ENCODE results near the gene ARIH2. TPM values are rescaled to one million over a fixed set of nuclear protein-coding genes. Genes with fewer than 3 reads are reported as not detected.
"Not testable (repeated sequence)": the region's sequence is repeated elsewhere in the genome, so short reads cannot be mapped to it uniquely, and the experiment has no call there.

Gene ARIH2
- total RNA-seq, 2 experiments from 2014 or later: 96.1 to 99.1 TPM

GRCh38 chr3:49007771-49008528, 89.3 kb downstream of the ARIH2 start:
- no peaks in the 10 kb centered on the region for H3K9me3 Mint-ChIP-seq
- intact Hi-C loops (cut with micrococcal nuclease): loop anchor here (1.0 to 5.0 kb wide), 8 partner anchors 13 to 462 kb away; partner anchors contain the start of genes DAG1, IP6K2, PFKFB4 and QRICH1
- peak; percentile 90 for DNase-seq
- H3K27me3 Mint-ChIP-seq (ENCODE audit: low read depth): no peaks in the 10 kb centered on the region
- H3K27ac Mint-ChIP-seq: peak overlapping the region; percentile 99
- H3K36me3 Mint-ChIP-seq (ENCODE audit: low read depth): peaks cover 13% of the 10 kb centered on the region
- CTCF ChIA-PET: interaction anchor here (0.5 to 9.2 kb wide), 9 partner anchors 11 to 794 kb away, joined by 3 to 84 read pairs (median 9); partner anchors contain the start of genes DALRD3, NDUFAF3 and P4HTM
- H3K4me1 Mint-ChIP-seq (ENCODE audit: low read depth): peaks cover 19% of the 10 kb centered on the region
- peak overlapping the region; percentile 99 for H3K4me3 Mint-ChIP-seq

- intact Hi-C loops (cut with micrococcal nuclease): loop anchor here (5.0 kb wide), 2 partner anchors 334 to 451 kb away; partner anchors contain the start of genes PFKFB4 and USP4
- not testable (repeated sequence) for H3K27me3 Mint-ChIP-seq (ENCODE audit: low read depth); H3K9me3 Mint-ChIP-seq; DNase-seq
- peak overlapping the region; percentile 99 for H3K4me3 Mint-ChIP-seq
- CTCF ChIA-PET: interaction anchor here (0.9 to 9.2 kb wide), 4 partner anchors 11 to 21 kb away, joined by 3 to 84 read pairs (median 11); partner anchors contain the start of genes DALRD3, NDUFAF3 and P4HTM
- peaks cover 19% of the 10 kb centered on the region for H3K4me1 Mint-ChIP-seq (ENCODE audit: low read depth)
- peak overlapping the region; percentile 99 for H3K27ac Mint-ChIP-seq
- peaks cover 13% of the 10 kb centered on the region for H3K36me3 Mint-ChIP-seq (ENCODE audit: low read depth)
Observed at GRCh38 chr3:49008627-49009026, 90.0 kb downstream of the ARIH2 start.

GRCh38 chr3:49009396-49009795, 90.8 kb downstream of the ARIH2 start:
- peaks cover 19% of the 10 kb centered on the region for H3K4me1 Mint-ChIP-seq (ENCODE audit: low read depth)
- no peak overlapping the region for H3K27ac Mint-ChIP-seq
- intact Hi-C loops (cut with micrococcal nuclease): loop anchor here (5.0 kb wide), 2 partner anchors 333 to 452 kb away; partner anchors contain the start of genes PFKFB4 and USP4
- no peak overlapping the region for H3K4me3 Mint-ChIP-seq
- CTCF ChIA-PET: interaction anchor here (0.5 to 9.2 kb wide), 4 partner anchors 10 to 769 kb away, joined by 3 to 84 read pairs (median 8); partner anchors contain the start of genes DALRD3 and NDUFAF3
- H3K27me3 Mint-ChIP-seq (ENCODE audit: low read depth): no peaks in the 10 kb centered on the region
- no peak for DNase-seq
- H3K9me3 Mint-ChIP-seq: no peaks in the 10 kb centered on the region
- H3K36me3 Mint-ChIP-seq (ENCODE audit: low read depth): peaks cover 13% of the 10 kb centered on the region

- Mint-ChIP-seq H3K27ac (no peak overlapping the region), H3K9me3 (no peaks in the 10 kb centered on the region), H3K4me1 (ENCODE audit: low read depth) (peaks cover 15% of the 10 kb centered on the region), H3K27me3 (ENCODE audit: low read depth) (no peaks in the 10 kb centered on the region), H3K36me3 (ENCODE audit: low read depth) (peaks cover 20% of the 10 kb centered on the region), H3K4me3 (no peak overlapping the region)
- CTCF ChIA-PET: interaction anchor here (1.0 to 9.2 kb wide), 3 partner anchors 7 to 24 kb away, joined by 4 to 84 read pairs (median 23); partner anchors contain the start of genes DALRD3, NDUFAF3 and P4HTM
- intact Hi-C loops (cut with micrococcal nuclease): no loop called here
- no peak for DNase-seq
Observed at GRCh38 chr3:49012441-49013017, 93.9 kb downstream of the ARIH2 start.

GRCh38 chr3:49013113-49013737, 94.6 kb downstream of the ARIH2 start:
- CTCF ChIA-PET: interaction anchor here (1.0 to 9.2 kb wide), 5 partner anchors 6 to 83 kb away, joined by 3 to 84 read pairs (median 5); partner anchors contain the start of genes DALRD3, NDUFAF3 and P4HTM

GRCh38 chr3:49013738-49014660, 95.4 kb downstream of the ARIH2 start:
- H3K9me3 Mint-ChIP-seq: no peaks in the 10 kb centered on the region
- intact Hi-C loops (cut with micrococcal nuclease): no loop called here
- H3K27ac Mint-ChIP-seq: no peak overlapping the region
- DNase-seq: no peak
- H3K4me1 Mint-ChIP-seq (ENCODE audit: low read depth): peaks cover 10% of the 10 kb centered on the region
- H3K27me3 Mint-ChIP-seq (ENCODE audit: low read depth): no peaks in the 10 kb centered on the region
- H3K4me3 Mint-ChIP-seq: no peak overlapping the region
- H3K36me3 Mint-ChIP-seq (ENCODE audit: low read depth): peaks cover 18% of the 10 kb centered on the region
- CTCF ChIA-PET: interaction anchor here (0.8 to 9.2 kb wide), 7 partner anchors 5 to 82 kb away, joined by 3 to 84 read pairs (median 4); partner anchors contain the start of genes DALRD3, NDUFAF3 and P4HTM

More at GRCh38 chr3:49013113-49013737, 94.6 kb downstream of the ARIH2 start:
- H3K9me3 Mint-ChIP-seq: no peaks in the 10 kb centered on the region
- H3K36me3 Mint-ChIP-seq (ENCODE audit: low read depth): peaks cover 17% of the 10 kb centered on the region
- DNase-seq: no peak
- intact Hi-C loops (cut with micrococcal nuclease): no loop called here
- H3K27me3 Mint-ChIP-seq (ENCODE audit: low read depth): no peaks in the 10 kb centered on the region
- no peak overlapping the region for H3K27ac Mint-ChIP-seq
- peaks cover 11% of the 10 kb centered on the region for H3K4me1 Mint-ChIP-seq (ENCODE audit: low read depth)
- H3K4me3 Mint-ChIP-seq: no peak overlapping the region

- Mint-ChIP-seq H3K4me3 (peak overlapping the region; percentile 11), H3K36me3 (ENCODE audit: low read depth) (peaks cover 18% of the 10 kb centered on the region), H3K27ac (peak overlapping the region; percentile 34), H3K4me1 (ENCODE audit: low read depth) (peaks cover 16% of the 10 kb centered on the region), H3K27me3 (ENCODE audit: low read depth) (no peaks in the 10 kb centered on the region), H3K9me3 (no peaks in the 10 kb centered on the region)
- CTCF ChIA-PET: interaction anchor here (0.9 to 8.7 kb wide), 3 partner anchors 5 to 27 kb away, joined by 3 to 84 read pairs (median 8); partner anchors contain the start of gene WDR6
- intact Hi-C loops (cut with micrococcal nuclease): no loop called here
- DNase-seq: no peak
Observed at GRCh38 chr3:49015072-49015471, 96.4 kb downstream of the ARIH2 start.

GRCh38 chr3:49015765-49016164, 97.1 kb downstream of the ARIH2 start:
- Mint-ChIP-seq H3K27ac (no peak overlapping the region), H3K36me3 (ENCODE audit: low read depth) (peaks cover 18% of the 10 kb centered on the region), H3K27me3 (ENCODE audit: low read depth) (no peaks in the 10 kb centered on the region), H3K9me3 (no peaks in the 10 kb centered on the region), H3K4me3 (no peak overlapping the region), H3K4me1 (ENCODE audit: low read depth) (peaks cover 18% of the 10 kb centered on the region)
- intact Hi-C loops (cut with micrococcal nuclease): no loop called here
- CTCF ChIA-PET: interaction anchor here (0.5 to 8.7 kb wide), 3 partner anchors 6 to 259 kb away, joined by 3 to 84 read pairs (median 8); partner anchors contain the start of gene WDR6
- no peak for DNase-seq

GRCh38 chr3:49016414-49017228, 98.0 kb downstream of the ARIH2 start:
- CTCF ChIA-PET: interaction anchor here (1.3 to 8.7 kb wide), 2 partner anchors 7 to 29 kb away, joined by 6 to 84 read pairs; partner anchors contain the start of gene WDR6
- Mint-ChIP-seq H3K36me3 (ENCODE audit: low read depth) (peaks cover 16% of the 10 kb centered on the region), H3K9me3 (no peaks in the 10 kb centered on the region), H3K27ac (no peak overlapping the region), H3K27me3 (ENCODE audit: low read depth) (no peaks in the 10 kb centered on the region), H3K4me3 (no peak overlapping the region), H3K4me1 (ENCODE audit: low read depth) (peaks cover 18% of the 10 kb centered on the region)
- intact Hi-C loops (cut with micrococcal nuclease): no loop called here
- no peak for DNase-seq

GRCh38 chr3:49017229-49017970, 98.8 kb downstream of the ARIH2 start:
- peaks cover 18% of the 10 kb centered on the region for H3K4me1 Mint-ChIP-seq (ENCODE audit: low read depth)

More at GRCh38 chr3:49017229-49017970, 98.8 kb downstream of the ARIH2 start:
- H3K27me3 Mint-ChIP-seq (ENCODE audit: low read depth): no peaks in the 10 kb centered on the region
- no peak for DNase-seq
- no peaks in the 10 kb centered on the region for H3K9me3 Mint-ChIP-seq
- CTCF ChIA-PET: interaction anchor here (1.3 to 8.7 kb wide), 2 partner anchors 8 to 30 kb away, joined by 6 to 84 read pairs; partner anchors contain the start of gene WDR6
- peak overlapping the region; percentile 96 for H3K4me3 Mint-ChIP-seq
- intact Hi-C loops (cut with micrococcal nuclease): no loop called here
- no peak overlapping the region for H3K27ac Mint-ChIP-seq
- H3K36me3 Mint-ChIP-seq (ENCODE audit: low read depth): peaks cover 14% of the 10 kb centered on the region
